CD14-positive monocyte (primary cell): Measurements from ENCODE around the gene CC2D2A. TPM values are rescaled to one million over a fixed set of nuclear protein-coding genes. Genes with fewer than 3 reads are reported as not detected.

ENCODE experiments used
- DNase-seq, 3 donors: peaks; one replicate each; pipeline ENCODE4 v3.0.0-alpha.2; 2011 to 2022
- H2AFZ ChIP-seq: 2 replicates; pipeline ENCODE4 v1.6.0; 2012; ENCODE audit warnings: mild to moderate bottlenecking, low read depth, low read length, inconsistent platforms; ENCODE audit not compliant: insufficient read depth, poor library complexity, severe bottlenecking
- H3K27ac ChIP-seq, 2 donors: 1 replicate in 1 of 2; 2 replicates in 1 of 2; pipeline ENCODE4 v1.5.1; 2012 to 2013; ENCODE audit warnings: low read length in 2 of 2, control low read depth in 1 of 2, inconsistent platforms in 1 of 2, low read depth in 1 of 2, mild to moderate bottlenecking in 1 of 2
- H3K27me3 ChIP-seq, 2 donors: one replicate each; pipeline versions ENCODE4 v1.6.0 to v1.6.1; 2011 to 2013; ENCODE audit warnings: low read length in 2 of 2; ENCODE audit not compliant: control insufficient read depth in 2 of 2, insufficient read depth in 2 of 2
- H3K36me3 ChIP-seq, 2 donors: replicated peaks in 1 of 2; 1 replicate in 1 of 2; 2 replicates in 1 of 2; pipeline versions ENCODE4 v1.5.1 to v1.6.1; 2012 to 2013; ENCODE audit warnings: low read length in 2 of 2, control low read depth in 1 of 2, inconsistent platforms in 1 of 2, mild to moderate bottlenecking in 1 of 2; ENCODE audit not compliant: insufficient read depth in 2 of 2, control insufficient read depth in 1 of 2
- H3K4me1 ChIP-seq, 2 donors: 1 replicate in 1 of 2; 2 replicates in 1 of 2; pipeline versions ENCODE4 v1.5.1 to v1.6.1; 2012 to 2013; ENCODE audit warnings: low read length in 2 of 2, control low read depth in 1 of 2, inconsistent platforms in 1 of 2, mild to moderate bottlenecking in 1 of 2, moderate library complexity in 1 of 2; ENCODE audit not compliant: insufficient read depth in 2 of 2, control insufficient read depth in 1 of 2
- H3K4me2 ChIP-seq: replicated peaks from 2 replicates; pipeline ENCODE3; 2012; ENCODE audit warnings: low read length, moderate library complexity, mild to moderate bottlenecking; ENCODE audit not compliant: poor library complexity, severe bottlenecking; ENCODE audit errors: extremely low read depth
- H3K4me3 ChIP-seq, 3 experiments: fragments of 200-600 bp in 1 of 3; sonication (generic) in 1 of 3; replicated peaks in 1 of 3; 1 replicate in 2 of 3; 2 replicates in 1 of 3; pipeline ENCODE4 v1.5.1; 2011 to 2013; ENCODE audit warnings: low read length in 3 of 3, mild to moderate bottlenecking in 3 of 3, control low read depth in 2 of 3, low read depth in 2 of 3, inconsistent platforms in 1 of 3, moderate library complexity in 1 of 3
- H3K79me2 ChIP-seq: 2 replicates; pipeline ENCODE4 v1.6.0; 2012; ENCODE audit warnings: mild to moderate bottlenecking, control low read depth, inconsistent platforms, low read length, moderate library complexity; ENCODE audit not compliant: insufficient read depth
- H3K9ac ChIP-seq: 2 replicates; pipeline ENCODE4 v1.6.0; 2017; ENCODE audit warnings: low read length, mild to moderate bottlenecking; ENCODE audit not compliant: insufficient read depth, poor library complexity, severe bottlenecking
- H3K9me3 ChIP-seq, 2 donors: replicated peaks in 1 of 2; 1 replicate in 1 of 2; 2 replicates in 1 of 2; pipeline versions ENCODE4 v1.5.1 to v1.6.1; 2012 to 2013; ENCODE audit warnings: low read length in 2 of 2, control low read depth in 1 of 2; ENCODE audit not compliant: control insufficient read depth in 1 of 2, insufficient read depth in 1 of 2
- H4K20me1 ChIP-seq: 2 replicates; pipeline ENCODE4 v1.6.0; 2012; ENCODE audit warnings: mild to moderate bottlenecking, low read length, control low read depth, moderate library complexity; ENCODE audit not compliant: insufficient read depth
- H3K27ac Mint-ChIP-seq, 7 donors: one replicate each; pipeline ENCODE4 v1.8.0; 2020; ENCODE audit warnings: mild to moderate bottlenecking in 7 of 7, mixed read lengths in 7 of 7, moderate library complexity in 6 of 7, inconsistent platforms in 2 of 7
- H3K27me3 Mint-ChIP-seq, 3 donors: one replicate each; pipeline ENCODE4 v1.8.0; 2021 to 2022; ENCODE audit warnings: low read depth in 3 of 3, mild to moderate bottlenecking in 3 of 3, mixed read lengths in 3 of 3, moderate library complexity in 3 of 3, inconsistent platforms in 1 of 3
- H3K36me3 Mint-ChIP-seq, 2 donors: one replicate each; pipeline ENCODE4 v1.8.0; 2020; ENCODE audit warnings: mixed read lengths in 2 of 2, inconsistent platforms in 1 of 2, mild to moderate bottlenecking in 1 of 2
- H3K4me1 Mint-ChIP-seq: one replicate; pipeline ENCODE4 v1.8.0; 2020; ENCODE audit warnings: mild to moderate bottlenecking, mixed read lengths
- H3K4me3 Mint-ChIP-seq, 2 donors: one replicate each; pipeline ENCODE4 v1.8.0; 2020; ENCODE audit warnings: mild to moderate bottlenecking in 2 of 2, mixed read lengths in 2 of 2, moderate library complexity in 1 of 2
- H3K9me3 Mint-ChIP-seq, 7 donors: one replicate each; pipeline ENCODE4 v1.8.0; 2020 to 2022; ENCODE audit warnings: mixed read lengths in 7 of 7, mild to moderate bottlenecking in 6 of 7, moderate library complexity in 6 of 7, inconsistent platforms in 2 of 7
- WGBS: methylation state at CpG from one replicate; pipeline ENCODE4 v1.1.5; 2013; ENCODE audit warnings: missing lambda C conversion rate; ENCODE audit not compliant: insufficient coverage; 5-methylcytosine and 5-hydroxymethylcytosine counted together
- intact Hi-C, 2 donors: fragments of 100-400 bp; cut with micrococcal nuclease; formaldehyde crosslinking; loops; one replicate each; pipeline versions ENCODE4 v1.15.0 to v1.15.1; 2023
- polyA plus RNA-seq, 3 donors: library from polyadenylated mRNA; depleted of rRNA in 1 of 3; unstranded in 2 of 3; stranded (reverse) in 1 of 3; fragments of 300-500 nt in 2 of 3; fragments of >200 nt in 1 of 3; fragmentation: Illumina TruSeq in 2 of 3; gene quantifications; 1 replicate in 2 of 3; 2 replicates in 1 of 3; pipeline ENCODE4 v1.2.3, GENCODE V29; 2012 to 2021
- TF ChIP-seq, protein P1 (sequence below): fragments of 200-600 bp; IDR thresholded peaks from one replicate; pipeline ENCODE4 v1.8.0; 2022; ENCODE audit warnings: antibody characterized with exemption, mild to moderate bottlenecking

CC2D2A gene
- polyA plus RNA-seq, 3 donors = 1.7 to 2.5 (median 1.9) TPM

DNA sequence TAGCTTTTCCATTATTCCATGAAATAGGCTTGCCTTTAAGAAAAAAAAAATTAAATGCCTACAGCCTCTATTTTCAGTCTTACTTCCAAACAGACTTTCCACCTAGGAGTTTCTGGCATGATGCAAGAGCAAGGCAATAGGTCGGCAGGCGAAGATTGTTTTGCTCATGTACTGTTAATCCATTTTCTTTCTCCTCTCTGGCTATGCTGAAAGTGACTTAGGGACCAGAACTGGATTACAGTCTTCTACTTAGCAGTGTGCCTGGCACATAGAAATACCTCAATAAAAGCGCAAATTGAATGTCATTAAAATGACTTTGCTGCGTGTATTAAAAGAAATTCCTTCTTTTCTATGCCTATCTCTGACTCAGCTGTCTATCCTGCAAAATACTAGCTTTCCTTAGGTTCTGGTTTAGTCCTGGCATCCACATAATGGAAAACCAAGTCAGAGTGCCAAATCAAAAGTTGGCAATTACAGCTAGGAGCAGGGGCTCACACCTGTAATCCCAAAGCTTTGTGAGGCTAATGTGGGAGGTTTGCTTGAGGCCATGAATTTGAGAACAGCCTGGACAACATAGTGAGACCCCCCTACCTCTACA, 51.9 kb downstream of the CC2D2A start:
- Mint-ChIP-seq H3K4me1 (no peaks in the 10 kb centered on the region), H3K27ac (no peak overlapping the region), H3K9me3 (peaks cover 7 to 18% (median 14%) of the 10 kb centered on the region in 7 donors), H3K4me3 (no peak overlapping the region), H3K36me3 (peaks cover 20 to 25% of the 10 kb centered on the region in 2 donors), H3K27me3 (peaks cover 0 to 2% (median 0%) of the 10 kb centered on the region in 3 donors)
- Histone ChIP-seq H3K9me3 (peaks cover 0 to 6% of the 10 kb centered on the region in 2 donors), H3K79me2 (no peaks in the 10 kb centered on the region), H3K4me3 (no peak overlapping the region), H4K20me1 (no peaks in the 10 kb centered on the region), H3K4me2 (no peak overlapping the region), H2AFZ (no peak overlapping the region), H3K27me3 (no peaks in the 10 kb centered on the region), H3K4me1 (no peaks in the 10 kb centered on the region), H3K9ac (no peak overlapping the region), H3K36me3 (peaks cover 0 to 4% of the 10 kb centered on the region in 2 donors), H3K27ac (no peak overlapping the region)
- WGBS = 93% methylated on average over 2 of the region's 4 CpGs
- DNase-seq = no peak
- intact Hi-C loops = no loop called here
- TF ChIP-seq, protein P1, sequence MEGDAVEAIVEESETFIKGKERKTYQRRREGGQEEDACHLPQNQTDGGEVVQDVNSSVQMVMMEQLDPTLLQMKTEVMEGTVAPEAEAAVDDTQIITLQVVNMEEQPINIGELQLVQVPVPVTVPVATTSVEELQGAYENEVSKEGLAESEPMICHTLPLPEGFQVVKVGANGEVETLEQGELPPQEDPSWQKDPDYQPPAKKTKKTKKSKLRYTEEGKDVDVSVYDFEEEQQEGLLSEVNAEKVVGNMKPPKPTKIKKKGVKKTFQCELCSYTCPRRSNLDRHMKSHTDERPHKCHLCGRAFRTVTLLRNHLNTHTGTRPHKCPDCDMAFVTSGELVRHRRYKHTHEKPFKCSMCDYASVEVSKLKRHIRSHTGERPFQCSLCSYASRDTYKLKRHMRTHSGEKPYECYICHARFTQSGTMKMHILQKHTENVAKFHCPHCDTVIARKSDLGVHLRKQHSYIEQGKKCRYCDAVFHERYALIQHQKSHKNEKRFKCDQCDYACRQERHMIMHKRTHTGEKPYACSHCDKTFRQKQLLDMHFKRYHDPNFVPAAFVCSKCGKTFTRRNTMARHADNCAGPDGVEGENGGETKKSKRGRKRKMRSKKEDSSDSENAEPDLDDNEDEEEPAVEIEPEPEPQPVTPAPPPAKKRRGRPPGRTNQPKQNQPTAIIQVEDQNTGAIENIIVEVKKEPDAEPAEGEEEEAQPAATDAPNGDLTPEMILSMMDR = no peak

GRCh38 chr4:15525080-15525479, 55.4 kb downstream of the CC2D2A start:
- intact Hi-C loops = no loop called here
- no peak overlapping the region for H3K4me2 ChIP-seq

More at GRCh38 chr4:15525080-15525479, 55.4 kb downstream of the CC2D2A start:
- H4K20me1 ChIP-seq = no peaks in the 10 kb centered on the region
- peaks cover 0 to 16% of the 10 kb centered on the region in 2 donors for H3K36me3 Mint-ChIP-seq
- TF ChIP-seq, protein P1 = no peak
- no peaks in the 10 kb centered on the region for H3K27me3 ChIP-seq
- no peak overlapping the region for H3K4me3 Mint-ChIP-seq
- H3K9me3 ChIP-seq = no peaks in the 10 kb centered on the region
- no peak overlapping the region for H3K9ac ChIP-seq
- peaks cover 0 to 5% (median 1%) of the 10 kb centered on the region in 7 donors for H3K9me3 Mint-ChIP-seq
- no peak overlapping the region for H3K4me3 ChIP-seq
- no CpG with 5 or more reads among the region's 2 CpGs for WGBS
- H3K79me2 ChIP-seq = no peaks in the 10 kb centered on the region
- no peaks in the 10 kb centered on the region for H3K4me1 ChIP-seq
- no peak for DNase-seq
- no peak overlapping the region for H3K27ac ChIP-seq
- H3K4me1 Mint-ChIP-seq = no peaks in the 10 kb centered on the region
- H3K27ac Mint-ChIP-seq = no peak overlapping the region
- H3K36me3 ChIP-seq = no peaks in the 10 kb centered on the region
- H3K27me3 Mint-ChIP-seq = no peaks in the 10 kb centered on the region
- no peak overlapping the region for H2AFZ ChIP-seq
